ENCODE measurements around the gene MFSD12. TPM values are rescaled to one million over a fixed set of nuclear protein-coding genes. Genes with fewer than 3 reads are reported as not detected.

Gene MFSD12
- total and polyA plus RNA-seq, 2 experiments from 2014 or later = 35.3 to 91.1 TPM

DNA sequence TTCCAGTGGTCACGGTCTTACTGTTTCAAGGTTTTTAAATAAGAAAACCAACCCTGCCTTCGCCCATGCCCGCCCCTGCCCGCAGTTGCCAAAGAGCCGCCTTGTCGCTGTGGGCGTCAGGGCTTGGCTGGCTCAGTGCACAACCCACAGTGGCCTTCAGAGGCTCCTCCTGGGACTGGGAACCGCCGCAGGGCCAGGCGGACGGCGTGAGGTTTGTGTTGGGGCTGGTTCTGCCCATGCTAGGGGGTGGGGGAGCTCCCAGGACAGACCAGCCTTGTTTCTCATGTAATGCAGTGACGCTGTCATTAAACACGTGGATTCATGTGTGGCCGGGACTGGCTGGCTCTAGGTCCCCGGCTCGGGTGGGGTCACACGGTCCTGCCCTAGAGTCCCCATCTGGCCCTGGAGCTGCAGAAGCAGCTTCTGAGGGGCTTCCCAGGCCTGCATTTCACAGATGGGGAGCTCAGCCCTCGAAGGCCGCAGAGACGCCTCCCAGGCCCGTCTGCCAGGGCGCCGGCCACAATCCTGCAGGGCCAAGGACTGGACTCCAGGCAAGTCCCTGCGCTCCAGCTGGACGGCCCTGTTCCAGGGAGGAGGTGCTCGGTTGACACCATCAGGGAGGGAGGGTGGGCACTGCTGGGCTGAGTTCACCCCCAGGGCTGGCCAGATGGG is 20.8 kb downstream of the MFSD12 start:
- H3K27ac Mint-ChIP-seq = no peak overlapping the region

More for the DNA sequence above, 20.8 kb downstream of the MFSD12 start:
- H3K4me1 ChIP-seq (ENCODE audit: insufficient read depth) = no peaks in the 10 kb centered on the region
- H3K4me1 Mint-ChIP-seq = peaks cover 10% of the 10 kb centered on the region; the same call in 2 of the 3 replicates
- no peaks in the 10 kb centered on the region for H3K9me2 ChIP-seq (ENCODE audit: insufficient read depth)
- no peaks in the 10 kb centered on the region for H3K79me2 ChIP-seq (replicated peaks; ENCODE audit: insufficient read depth)
- no peaks in the 10 kb centered on the region; the same call in 1 of the 2 replicates for H4K20me1 ChIP-seq (replicated peaks; ENCODE audit: insufficient read depth)
- no peak overlapping the region for H2AFZ ChIP-seq
- DNase-seq (ENCODE audit: low spot score) (no peak), ATAC-seq (no peak)
- peaks cover 7% of the 10 kb centered on the region; the same call in 1 of the 2 replicates for H3F3A ChIP-seq (replicated peaks; ENCODE audit: low read depth)
- TF ChIP-seq, protein P1, sequence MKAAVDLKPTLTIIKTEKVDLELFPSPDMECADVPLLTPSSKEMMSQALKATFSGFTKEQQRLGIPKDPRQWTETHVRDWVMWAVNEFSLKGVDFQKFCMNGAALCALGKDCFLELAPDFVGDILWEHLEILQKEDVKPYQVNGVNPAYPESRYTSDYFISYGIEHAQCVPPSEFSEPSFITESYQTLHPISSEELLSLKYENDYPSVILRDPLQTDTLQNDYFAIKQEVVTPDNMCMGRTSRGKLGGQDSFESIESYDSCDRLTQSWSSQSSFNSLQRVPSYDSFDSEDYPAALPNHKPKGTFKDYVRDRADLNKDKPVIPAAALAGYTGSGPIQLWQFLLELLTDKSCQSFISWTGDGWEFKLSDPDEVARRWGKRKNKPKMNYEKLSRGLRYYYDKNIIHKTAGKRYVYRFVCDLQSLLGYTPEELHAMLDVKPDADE (IDR thresholded peaks at IDR 0.05) = no peak
- TF ChIP-seq, protein P2, sequence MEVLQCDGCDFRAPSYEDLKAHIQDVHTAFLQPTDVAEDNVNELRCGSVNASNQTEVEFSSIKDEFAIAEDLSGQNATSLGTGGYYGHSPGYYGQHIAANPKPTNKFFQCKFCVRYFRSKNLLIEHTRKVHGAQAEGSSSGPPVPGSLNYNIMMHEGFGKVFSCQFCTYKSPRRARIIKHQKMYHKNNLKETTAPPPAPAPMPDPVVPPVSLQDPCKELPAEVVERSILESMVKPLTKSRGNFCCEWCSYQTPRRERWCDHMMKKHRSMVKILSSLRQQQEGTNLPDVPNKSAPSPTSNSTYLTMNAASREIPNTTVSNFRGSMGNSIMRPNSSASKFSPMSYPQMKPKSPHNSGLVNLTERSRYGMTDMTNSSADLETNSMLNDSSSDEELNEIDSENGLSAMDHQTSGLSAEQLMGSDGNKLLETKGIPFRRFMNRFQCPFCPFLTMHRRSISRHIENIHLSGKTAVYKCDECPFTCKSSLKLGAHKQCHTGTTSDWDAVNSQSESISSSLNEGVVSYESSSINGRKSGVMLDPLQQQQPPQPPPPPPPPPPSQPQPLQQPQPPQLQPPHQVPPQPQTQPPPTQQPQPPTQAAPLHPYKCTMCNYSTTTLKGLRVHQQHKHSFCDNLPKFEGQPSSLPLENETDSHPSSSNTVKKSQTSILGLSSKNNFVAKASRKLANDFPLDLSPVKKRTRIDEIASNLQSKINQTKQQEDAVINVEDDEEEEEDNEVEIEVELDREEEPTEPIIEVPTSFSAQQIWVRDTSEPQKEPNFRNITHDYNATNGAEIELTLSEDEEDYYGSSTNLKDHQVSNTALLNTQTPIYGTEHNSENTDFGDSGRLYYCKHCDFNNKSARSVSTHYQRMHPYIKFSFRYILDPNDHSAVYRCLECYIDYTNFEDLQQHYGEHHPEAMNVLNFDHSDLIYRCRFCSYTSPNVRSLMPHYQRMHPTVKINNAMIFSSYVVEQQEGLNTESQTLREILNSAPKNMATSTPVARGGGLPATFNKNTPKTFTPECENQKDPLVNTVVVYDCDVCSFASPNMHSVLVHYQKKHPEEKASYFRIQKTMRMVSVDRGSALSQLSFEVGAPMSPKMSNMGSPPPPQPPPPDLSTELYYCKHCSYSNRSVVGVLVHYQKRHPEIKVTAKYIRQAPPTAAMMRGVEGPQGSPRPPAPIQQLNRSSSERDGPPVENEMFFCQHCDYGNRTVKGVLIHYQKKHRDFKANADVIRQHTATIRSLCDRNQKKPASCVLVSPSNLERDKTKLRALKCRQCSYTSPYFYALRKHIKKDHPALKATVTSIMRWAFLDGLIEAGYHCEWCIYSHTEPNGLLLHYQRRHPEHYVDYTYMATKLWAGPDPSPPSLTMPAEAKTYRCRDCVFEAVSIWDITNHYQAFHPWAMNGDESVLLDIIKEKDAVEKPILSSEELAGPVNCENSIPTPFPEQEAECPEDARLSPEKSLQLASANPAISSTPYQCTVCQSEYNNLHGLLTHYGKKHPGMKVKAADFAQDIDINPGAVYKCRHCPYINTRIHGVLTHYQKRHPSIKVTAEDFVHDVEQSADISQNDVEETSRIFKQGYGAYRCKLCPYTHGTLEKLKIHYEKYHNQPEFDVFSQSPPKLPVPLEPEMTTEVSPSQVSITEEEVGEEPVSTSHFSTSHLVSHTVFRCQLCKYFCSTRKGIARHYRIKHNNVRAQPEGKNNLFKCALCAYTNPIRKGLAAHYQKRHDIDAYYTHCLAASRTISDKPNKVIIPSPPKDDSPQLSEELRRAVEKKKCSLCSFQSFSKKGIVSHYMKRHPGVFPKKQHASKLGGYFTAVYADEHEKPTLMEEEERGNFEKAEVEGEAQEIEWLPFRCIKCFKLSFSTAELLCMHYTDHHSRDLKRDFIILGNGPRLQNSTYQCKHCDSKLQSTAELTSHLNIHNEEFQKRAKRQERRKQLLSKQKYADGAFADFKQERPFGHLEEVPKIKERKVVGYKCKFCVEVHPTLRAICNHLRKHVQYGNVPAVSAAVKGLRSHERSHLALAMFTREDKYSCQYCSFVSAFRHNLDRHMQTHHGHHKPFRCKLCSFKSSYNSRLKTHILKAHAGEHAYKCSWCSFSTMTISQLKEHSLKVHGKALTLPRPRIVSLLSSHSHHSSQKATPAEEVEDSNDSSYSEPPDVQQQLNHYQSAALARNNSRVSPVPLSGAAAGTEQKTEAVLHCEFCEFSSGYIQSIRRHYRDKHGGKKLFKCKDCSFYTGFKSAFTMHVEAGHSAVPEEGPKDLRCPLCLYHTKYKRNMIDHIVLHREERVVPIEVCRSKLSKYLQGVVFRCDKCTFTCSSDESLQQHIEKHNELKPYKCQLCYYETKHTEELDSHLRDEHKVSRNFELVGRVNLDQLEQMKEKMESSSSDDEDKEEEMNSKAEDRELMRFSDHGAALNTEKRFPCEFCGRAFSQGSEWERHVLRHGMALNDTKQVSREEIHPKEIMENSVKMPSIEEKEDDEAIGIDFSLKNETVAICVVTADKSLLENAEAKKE (CRISPR knock-in tag; IDR thresholded peaks at IDR 0.05) = no peak
- TF ChIP-seq JUNB (IDR thresholded peaks at IDR 0.05; ENCODE audit: unreplicated experiment) (no peak), NANOG (IDR thresholded peaks at IDR 0.05; ENCODE audit: borderline replicate concordance) (no peak), STAT1 (IDR thresholded peaks at IDR 0.05; ENCODE audit: unreplicated experiment) (no peak), CREB1 (CRISPR knock-in tag; IDR thresholded peaks at IDR 0.05; ENCODE audit: low read depth) (no peak), EZH2 (IDR thresholded peaks at IDR 0.05; ENCODE audit: low read depth, unreplicated experiment) (no peak), ZNF331 (CRISPR knock-in tag; IDR thresholded peaks at IDR 0.05; ENCODE audit: low read depth) (no peak), EZH2phosphoT487 (IDR thresholded peaks at IDR 0.05; ENCODE audit: unreplicated experiment) (no peak), ZNF114 (CRISPR knock-in tag; IDR thresholded peaks at IDR 0.05) (no peak), POLR2AphosphoS5 (IDR thresholded peaks at IDR 0.05; ENCODE audit: low read depth) (no peak)
- TF ChIP-seq, protein P3, sequence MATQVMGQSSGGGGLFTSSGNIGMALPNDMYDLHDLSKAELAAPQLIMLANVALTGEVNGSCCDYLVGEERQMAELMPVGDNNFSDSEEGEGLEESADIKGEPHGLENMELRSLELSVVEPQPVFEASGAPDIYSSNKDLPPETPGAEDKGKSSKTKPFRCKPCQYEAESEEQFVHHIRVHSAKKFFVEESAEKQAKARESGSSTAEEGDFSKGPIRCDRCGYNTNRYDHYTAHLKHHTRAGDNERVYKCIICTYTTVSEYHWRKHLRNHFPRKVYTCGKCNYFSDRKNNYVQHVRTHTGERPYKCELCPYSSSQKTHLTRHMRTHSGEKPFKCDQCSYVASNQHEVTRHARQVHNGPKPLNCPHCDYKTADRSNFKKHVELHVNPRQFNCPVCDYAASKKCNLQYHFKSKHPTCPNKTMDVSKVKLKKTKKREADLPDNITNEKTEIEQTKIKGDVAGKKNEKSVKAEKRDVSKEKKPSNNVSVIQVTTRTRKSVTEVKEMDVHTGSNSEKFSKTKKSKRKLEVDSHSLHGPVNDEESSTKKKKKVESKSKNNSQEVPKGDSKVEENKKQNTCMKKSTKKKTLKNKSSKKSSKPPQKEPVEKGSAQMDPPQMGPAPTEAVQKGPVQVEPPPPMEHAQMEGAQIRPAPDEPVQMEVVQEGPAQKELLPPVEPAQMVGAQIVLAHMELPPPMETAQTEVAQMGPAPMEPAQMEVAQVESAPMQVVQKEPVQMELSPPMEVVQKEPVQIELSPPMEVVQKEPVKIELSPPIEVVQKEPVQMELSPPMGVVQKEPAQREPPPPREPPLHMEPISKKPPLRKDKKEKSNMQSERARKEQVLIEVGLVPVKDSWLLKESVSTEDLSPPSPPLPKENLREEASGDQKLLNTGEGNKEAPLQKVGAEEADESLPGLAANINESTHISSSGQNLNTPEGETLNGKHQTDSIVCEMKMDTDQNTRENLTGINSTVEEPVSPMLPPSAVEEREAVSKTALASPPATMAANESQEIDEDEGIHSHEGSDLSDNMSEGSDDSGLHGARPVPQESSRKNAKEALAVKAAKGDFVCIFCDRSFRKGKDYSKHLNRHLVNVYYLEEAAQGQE (IDR thresholded peaks at IDR 0.05; ENCODE audit: unreplicated experiment) = no peak
- TF ChIP-seq, protein P4, sequence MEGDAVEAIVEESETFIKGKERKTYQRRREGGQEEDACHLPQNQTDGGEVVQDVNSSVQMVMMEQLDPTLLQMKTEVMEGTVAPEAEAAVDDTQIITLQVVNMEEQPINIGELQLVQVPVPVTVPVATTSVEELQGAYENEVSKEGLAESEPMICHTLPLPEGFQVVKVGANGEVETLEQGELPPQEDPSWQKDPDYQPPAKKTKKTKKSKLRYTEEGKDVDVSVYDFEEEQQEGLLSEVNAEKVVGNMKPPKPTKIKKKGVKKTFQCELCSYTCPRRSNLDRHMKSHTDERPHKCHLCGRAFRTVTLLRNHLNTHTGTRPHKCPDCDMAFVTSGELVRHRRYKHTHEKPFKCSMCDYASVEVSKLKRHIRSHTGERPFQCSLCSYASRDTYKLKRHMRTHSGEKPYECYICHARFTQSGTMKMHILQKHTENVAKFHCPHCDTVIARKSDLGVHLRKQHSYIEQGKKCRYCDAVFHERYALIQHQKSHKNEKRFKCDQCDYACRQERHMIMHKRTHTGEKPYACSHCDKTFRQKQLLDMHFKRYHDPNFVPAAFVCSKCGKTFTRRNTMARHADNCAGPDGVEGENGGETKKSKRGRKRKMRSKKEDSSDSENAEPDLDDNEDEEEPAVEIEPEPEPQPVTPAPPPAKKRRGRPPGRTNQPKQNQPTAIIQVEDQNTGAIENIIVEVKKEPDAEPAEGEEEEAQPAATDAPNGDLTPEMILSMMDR (conservative IDR thresholded peaks at IDR 0.05; ENCODE audit: low read depth in 2 of 2) = no peak
- no peak overlapping the region for H3K4me3 Mint-ChIP-seq
- no peak overlapping the region for H3K4me3 ChIP-seq
- no peaks in the 10 kb centered on the region for H3K36me3 ChIP-seq (ENCODE audit: insufficient read depth)
- H3K9me3 Mint-ChIP-seq = 0 out of 3 replicates have a peak, but pooled peaks cover 3% of the 10 kb centered on the region
- peaks cover 31% of the 10 kb centered on the region for H3K36me3 Mint-ChIP-seq (ENCODE audit: low read depth)
- H3K4me2 ChIP-seq = no peak overlapping the region
- H3K27me3 ChIP-seq (ENCODE audit: insufficient read depth) = no peaks in the 10 kb centered on the region
- H3K27ac ChIP-seq (ENCODE audit: low read depth) = no peak overlapping the region
- peaks cover 21% of the 10 kb centered on the region for H3K27me3 Mint-ChIP-seq (ENCODE audit: insufficient read depth, low read depth, poor library complexity)

Measured in GM23338 (cell line).